ENCODE measurements around the gene PLB1.

The PLB1 gene

DNA sequence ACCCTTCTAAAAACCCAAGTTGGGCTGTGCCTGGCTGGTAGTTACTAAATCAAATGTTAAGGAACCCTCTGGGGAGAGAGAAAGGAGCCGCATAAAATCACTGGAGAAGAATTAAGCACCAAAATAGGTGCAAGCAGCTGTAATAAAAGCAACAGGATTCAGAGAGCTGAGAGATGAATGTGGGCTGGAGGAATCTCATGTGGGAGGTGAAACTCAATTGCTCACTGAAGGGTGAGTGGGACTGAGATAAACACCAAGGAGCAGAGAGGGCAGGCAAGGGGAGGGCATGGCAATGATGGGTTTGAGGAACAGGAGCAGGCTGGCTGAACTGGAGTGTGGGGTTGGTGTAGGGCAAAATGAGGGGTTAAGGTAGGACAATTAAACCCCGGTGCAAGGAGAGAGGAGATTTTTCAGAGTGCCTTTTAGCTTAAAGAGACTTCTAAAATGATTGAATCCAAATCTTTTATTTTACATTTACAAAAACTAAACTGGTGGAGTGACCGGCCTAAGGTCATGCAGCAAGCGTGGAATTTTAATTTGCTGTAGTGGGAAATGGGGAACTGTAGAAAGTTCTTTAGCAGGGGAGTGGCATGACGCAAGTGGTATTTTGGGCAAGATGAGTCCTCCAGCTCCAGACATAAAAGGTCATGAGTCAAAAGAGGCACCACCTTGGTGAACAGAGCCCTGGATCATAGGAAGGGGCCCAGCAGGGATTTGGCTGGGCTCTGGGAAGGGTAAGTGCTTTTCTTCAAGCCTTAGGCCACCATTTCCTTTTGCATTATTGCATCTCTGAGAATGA lies 10.5 kb downstream of the PLB1 start:
- no peak overlapping the region for H3K4me2 ChIP-seq (ENCODE audit: low read length)
- no peaks in the 10 kb centered on the region for H3K27me3 ChIP-seq (ENCODE audit: control insufficient read depth, insufficient read depth, low read length)
- no peak overlapping the region for H3K4me3 ChIP-seq (ENCODE audit: low read depth, low read length)
- no peak overlapping the region for H3K9ac ChIP-seq
- no peak overlapping the region for H2AFZ ChIP-seq
- TF ChIP-seq, protein P1, sequence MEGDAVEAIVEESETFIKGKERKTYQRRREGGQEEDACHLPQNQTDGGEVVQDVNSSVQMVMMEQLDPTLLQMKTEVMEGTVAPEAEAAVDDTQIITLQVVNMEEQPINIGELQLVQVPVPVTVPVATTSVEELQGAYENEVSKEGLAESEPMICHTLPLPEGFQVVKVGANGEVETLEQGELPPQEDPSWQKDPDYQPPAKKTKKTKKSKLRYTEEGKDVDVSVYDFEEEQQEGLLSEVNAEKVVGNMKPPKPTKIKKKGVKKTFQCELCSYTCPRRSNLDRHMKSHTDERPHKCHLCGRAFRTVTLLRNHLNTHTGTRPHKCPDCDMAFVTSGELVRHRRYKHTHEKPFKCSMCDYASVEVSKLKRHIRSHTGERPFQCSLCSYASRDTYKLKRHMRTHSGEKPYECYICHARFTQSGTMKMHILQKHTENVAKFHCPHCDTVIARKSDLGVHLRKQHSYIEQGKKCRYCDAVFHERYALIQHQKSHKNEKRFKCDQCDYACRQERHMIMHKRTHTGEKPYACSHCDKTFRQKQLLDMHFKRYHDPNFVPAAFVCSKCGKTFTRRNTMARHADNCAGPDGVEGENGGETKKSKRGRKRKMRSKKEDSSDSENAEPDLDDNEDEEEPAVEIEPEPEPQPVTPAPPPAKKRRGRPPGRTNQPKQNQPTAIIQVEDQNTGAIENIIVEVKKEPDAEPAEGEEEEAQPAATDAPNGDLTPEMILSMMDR (IDR thresholded peaks at IDR 0.05), result no peak
- H3K4me1 ChIP-seq, result no peaks in the 10 kb centered on the region
- no peaks in the 10 kb centered on the region for H3K79me2 ChIP-seq
- no peak overlapping the region for H3K27ac ChIP-seq
- H3K9me3 ChIP-seq (ENCODE audit: control insufficient read depth, low read length), result no peaks in the 10 kb centered on the region
- no peaks in the 10 kb centered on the region for H3K36me3 ChIP-seq (ENCODE audit: control insufficient read depth, insufficient read depth, low read length)

DNA sequence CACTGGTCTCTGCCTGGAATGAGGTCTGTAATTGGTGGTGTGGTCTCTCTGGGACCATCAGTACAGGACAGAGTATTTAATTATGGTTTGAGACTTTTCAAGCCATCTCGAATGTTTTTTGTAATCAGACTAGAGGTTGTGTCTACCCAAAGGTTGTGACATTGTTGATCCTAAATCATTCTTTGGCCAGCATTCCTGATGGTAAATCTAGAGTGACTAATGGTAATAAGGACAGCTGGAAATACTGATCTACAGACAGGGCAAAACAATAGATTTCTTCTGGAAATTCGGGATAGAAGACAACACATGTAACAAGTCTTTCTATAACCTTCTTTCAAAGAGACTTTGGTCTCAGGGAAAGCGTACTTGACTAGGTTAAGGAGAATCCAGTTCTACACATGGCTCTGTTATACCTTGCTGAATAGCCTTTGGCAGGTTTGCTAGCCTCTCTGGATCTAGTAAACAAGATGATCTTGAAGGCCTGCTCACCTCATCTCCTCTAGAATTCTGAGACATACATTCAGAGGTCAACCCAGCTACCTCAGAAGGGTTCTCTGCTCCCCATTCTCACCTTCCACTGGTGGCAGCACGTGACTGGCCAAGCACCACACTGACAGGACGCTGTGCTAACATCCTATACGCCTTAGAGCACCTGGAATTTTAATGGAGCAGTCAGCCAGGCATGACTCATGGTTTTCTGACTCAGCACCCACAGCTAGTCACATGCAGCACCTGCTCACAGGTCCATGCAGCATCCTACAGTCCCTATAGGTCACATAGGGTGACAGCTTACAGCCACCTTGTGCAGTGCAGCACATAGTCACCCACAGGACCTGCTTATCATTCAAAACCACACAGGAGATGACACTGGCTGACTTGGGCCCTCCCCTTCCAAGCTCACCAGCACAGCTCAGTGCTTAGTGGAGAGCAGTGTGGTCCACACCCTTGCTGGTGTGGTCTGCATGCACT lies 12.2 kb downstream of the PLB1 start:
- no peaks in the 10 kb centered on the region for H3K27me3 ChIP-seq (ENCODE audit: control insufficient read depth, insufficient read depth, low read length)
- no peaks in the 10 kb centered on the region for H3K79me2 ChIP-seq
- no peak overlapping the region for H3K27ac ChIP-seq
- no peaks in the 10 kb centered on the region for H3K4me1 ChIP-seq
- no peaks in the 10 kb centered on the region for H3K9me3 ChIP-seq (ENCODE audit: control insufficient read depth, low read length)
- no peak overlapping the region for H2AFZ ChIP-seq
- H3K36me3 ChIP-seq (ENCODE audit: control insufficient read depth, insufficient read depth, low read length), result no peaks in the 10 kb centered on the region
- TF ChIP-seq, protein P1 (IDR thresholded peaks at IDR 0.05), result no peak
- no peak overlapping the region for H3K4me2 ChIP-seq (ENCODE audit: low read length)
- no peak overlapping the region for H3K9ac ChIP-seq
- no peak overlapping the region for H3K4me3 ChIP-seq (ENCODE audit: low read depth, low read length)

DNA sequence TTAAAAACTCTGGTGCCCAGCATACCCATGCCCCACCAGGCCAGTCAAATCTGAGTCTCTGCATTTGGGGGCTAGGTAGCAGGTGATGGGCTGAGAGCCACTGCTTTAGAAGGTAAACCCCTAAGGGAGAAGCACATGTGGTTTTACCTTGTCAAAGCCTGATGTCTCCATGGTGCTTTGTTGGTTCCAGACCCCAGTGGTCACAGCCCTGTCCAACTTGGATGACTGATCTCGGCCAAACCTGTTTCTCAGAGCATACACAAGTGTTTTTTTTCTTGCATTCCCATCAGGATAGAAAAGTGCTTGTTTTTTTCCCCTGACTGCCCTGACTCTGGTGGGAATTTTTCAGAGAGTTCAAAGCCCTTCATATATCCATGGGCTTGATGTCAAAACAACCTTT lies 13.5 kb downstream of the PLB1 start:
- Histone ChIP-seq H2AFZ (no peak overlapping the region), H3K9ac (no peak overlapping the region), H3K4me2 (ENCODE audit: low read length) (no peak overlapping the region), H3K27ac (no peak overlapping the region), H3K27me3 (ENCODE audit: control insufficient read depth, insufficient read depth, low read length) (no peaks in the 10 kb centered on the region), H3K4me1 (no peaks in the 10 kb centered on the region), H3K9me3 (ENCODE audit: control insufficient read depth, low read length) (no peaks in the 10 kb centered on the region), H3K79me2 (no peaks in the 10 kb centered on the region), H3K36me3 (ENCODE audit: control insufficient read depth, insufficient read depth, low read length) (no peaks in the 10 kb centered on the region), H3K4me3 (ENCODE audit: low read depth, low read length) (no peak overlapping the region)
- TF ChIP-seq, protein P1 (IDR thresholded peaks at IDR 0.05), result no peak

DNA sequence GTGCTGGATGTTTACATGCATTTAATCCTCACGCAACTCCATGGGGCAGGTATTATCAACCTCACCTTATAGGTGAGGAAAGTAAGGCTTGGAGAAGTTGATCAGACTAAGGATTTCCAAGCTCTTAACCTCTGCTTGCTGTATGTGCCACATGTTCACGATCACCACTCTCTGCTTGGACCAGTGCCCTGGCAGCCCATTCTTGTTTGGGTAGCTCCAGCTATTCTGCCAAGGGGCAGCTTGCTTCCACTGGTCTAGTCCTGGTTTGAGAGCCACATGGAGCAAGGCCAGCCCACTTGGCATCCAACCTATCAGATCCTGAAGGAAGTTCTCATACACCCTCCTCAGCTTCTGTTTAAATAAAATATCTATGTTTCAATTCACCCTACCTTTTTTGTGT lies 14.3 kb downstream of the PLB1 start:
- H3K9ac ChIP-seq, result no peak overlapping the region
- H3K4me2 ChIP-seq (ENCODE audit: low read length), result no peak overlapping the region
- no peaks in the 10 kb centered on the region for H3K9me3 ChIP-seq (ENCODE audit: control insufficient read depth, low read length)
- no peak overlapping the region for H3K27ac ChIP-seq
- H3K79me2 ChIP-seq, result no peaks in the 10 kb centered on the region
- no peaks in the 10 kb centered on the region for H3K36me3 ChIP-seq (ENCODE audit: control insufficient read depth, insufficient read depth, low read length)
- no peaks in the 10 kb centered on the region for H3K27me3 ChIP-seq (ENCODE audit: control insufficient read depth, insufficient read depth, low read length)
- no peaks in the 10 kb centered on the region for H3K4me1 ChIP-seq
- TF ChIP-seq, protein P1 (IDR thresholded peaks at IDR 0.05), result no peak
- H2AFZ ChIP-seq, result no peak overlapping the region
- H3K4me3 ChIP-seq (ENCODE audit: low read depth, low read length), result no peak overlapping the region

Measured in parathyroid adenoma (tissue), 2 donors.